GM18511 (cell line): ENCODE measurements around the gene SKI.

ENCODE experiments used
- ATAC-seq: cut with Tn5 transposase; IDR thresholded peaks from one replicate; pipeline ENCODE4 v1.9.1; 2021; ENCODE audit warnings: mild to moderate bottlenecking, moderate library complexity; ENCODE audit not compliant: unreplicated experiment

Gene SKI

DNA sequence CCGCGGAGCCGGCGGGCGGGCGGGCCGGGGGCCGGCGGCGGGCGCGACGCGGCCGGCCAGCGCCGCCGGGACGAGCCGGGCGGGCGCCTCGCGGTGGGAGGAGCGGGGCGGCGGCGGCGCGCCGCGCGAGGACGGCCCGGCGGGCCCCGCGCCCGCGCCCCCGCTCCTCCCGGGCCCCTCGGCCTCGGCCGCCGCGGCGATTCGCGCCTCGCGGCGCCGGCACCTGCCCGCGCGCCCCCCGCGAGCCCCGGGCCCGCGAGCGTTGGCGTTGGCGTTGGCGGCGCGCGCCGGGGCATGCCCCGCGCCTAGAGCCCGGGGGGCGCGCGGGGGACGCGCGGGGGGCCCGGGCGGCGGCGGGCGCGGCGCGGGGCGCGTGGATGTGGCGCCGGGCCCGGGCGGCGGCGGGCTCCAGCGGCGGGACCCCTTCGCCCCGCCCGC lies at the start of gene SKI:
TSS of gene SKI (plus strand) at position 163 of the 438 bp plus-strand sequence. CDS start 448 bp downstream, outside the sequence.
- ATAC-seq: no peak

DNA sequence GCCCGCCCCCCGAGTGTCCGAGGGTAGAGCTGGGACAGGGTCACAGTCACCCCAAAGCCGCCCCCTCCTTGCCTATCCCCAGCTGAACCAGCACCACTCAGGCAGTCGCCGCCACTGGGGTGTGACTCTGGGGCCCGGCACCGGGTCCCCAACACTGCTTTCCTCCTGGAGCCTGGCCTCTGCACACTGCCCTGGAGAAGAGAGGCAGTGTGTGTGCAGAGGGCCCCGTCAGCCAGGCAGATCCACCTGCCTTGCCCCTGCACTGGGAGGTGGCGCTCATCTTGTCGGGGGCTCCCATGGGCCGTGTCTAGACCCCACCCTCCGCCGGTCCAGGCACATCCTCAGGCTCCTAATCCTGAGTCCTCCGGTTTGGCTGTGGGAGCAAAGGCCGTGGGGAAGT lies 49.2 kb upstream of the SKI start:
- ATAC-seq: no peak

DNA sequence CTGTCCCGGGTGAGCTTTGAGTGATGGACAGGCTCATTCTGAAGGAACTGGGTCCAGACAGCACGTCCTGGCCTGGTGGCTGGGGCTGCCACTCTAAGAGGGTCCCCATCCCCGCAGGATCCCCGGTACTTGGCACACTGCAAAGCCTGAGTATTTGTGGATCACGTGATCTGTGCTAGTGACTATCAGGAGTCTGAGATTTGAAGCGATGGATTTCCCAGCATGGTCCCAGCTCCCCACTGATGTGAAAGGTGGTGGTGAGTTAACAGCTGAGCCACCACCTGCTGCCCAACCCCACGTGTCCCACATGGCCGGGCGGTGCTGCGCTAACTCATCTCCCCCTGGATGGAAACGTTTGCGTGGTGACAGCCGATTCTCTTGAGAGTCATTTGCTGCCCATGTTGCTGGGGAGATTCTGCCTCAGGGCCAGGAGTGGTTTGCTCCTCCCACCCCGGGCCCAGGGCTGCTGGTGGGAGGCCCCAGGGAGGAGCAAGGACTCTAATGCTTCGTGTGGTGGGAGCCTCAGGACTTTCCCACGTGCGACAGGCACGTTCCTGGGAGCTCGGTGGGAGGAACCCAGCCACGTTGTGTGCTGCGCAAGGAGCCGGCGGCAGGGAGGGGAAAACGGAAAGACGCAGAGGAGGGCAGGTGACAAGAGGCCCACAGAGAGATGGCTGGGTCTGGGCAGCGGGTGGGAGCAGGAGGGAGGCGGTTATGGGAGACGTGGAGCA lies 48.7 kb upstream of the SKI start:
- no peak for ATAC-seq

DNA sequence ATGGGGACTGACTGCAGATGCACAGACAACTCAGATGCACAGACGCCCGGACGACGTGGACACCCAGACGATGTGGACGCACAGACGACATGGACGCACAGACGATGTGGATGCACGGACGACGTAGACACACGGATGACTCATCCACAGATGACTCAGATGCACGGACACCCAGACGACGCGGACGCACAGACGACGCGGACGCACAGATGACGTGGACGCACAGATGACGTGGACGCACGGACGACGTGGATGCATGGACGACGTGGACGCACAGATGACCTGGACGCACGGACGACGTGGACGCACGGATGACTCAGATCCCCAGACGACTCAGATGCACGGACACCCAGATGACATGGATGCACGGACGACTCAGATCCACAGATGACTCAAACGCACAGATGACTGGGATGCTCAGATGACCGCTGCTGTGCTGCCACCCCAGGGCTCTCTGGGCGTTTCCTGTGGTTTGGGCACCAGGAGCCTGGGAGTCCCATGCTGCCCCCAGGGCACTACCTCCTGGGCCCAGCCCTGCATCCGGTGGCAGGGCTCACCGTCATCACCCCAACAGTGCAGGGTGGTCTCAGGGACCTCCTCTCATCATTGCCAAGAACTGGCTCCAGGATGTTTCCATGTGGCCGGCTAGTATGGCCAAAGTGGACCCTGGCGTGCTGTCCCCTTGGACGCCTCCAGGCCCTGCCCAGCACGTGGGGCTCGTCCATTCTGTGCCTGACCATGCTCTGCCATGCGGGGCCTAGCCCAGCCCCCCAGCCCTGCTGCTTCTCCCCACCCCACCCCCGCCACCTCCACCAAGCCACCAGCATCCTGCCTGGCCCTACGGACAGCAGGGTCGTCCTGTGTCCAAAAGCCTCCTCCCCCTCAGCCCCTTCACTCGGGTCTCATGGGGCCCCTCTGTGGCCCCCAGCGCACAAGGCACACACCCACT lies 47.5 kb upstream of the SKI start:
- ATAC-seq: no peak

DNA sequence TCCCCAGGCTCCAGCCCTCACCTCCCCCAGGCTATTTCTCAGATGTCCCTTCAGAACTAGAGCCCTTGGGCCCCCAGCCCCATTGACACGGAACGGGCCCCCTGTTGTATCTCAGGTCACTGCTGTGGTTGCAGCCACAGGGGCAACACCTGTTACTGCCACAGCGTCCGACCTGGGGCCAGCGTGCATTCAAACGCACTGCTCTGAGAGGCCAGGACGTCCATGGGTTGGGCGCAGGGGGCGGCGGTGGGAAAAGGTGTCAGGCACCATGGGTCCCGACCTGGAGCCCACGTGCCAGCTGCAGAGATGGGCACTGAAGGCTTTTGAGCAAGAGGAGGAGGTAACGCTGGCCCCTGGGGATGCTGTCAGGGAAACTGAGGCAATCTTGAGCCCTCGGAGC lies 46.8 kb upstream of the SKI start:
- ATAC-seq: no peak

DNA sequence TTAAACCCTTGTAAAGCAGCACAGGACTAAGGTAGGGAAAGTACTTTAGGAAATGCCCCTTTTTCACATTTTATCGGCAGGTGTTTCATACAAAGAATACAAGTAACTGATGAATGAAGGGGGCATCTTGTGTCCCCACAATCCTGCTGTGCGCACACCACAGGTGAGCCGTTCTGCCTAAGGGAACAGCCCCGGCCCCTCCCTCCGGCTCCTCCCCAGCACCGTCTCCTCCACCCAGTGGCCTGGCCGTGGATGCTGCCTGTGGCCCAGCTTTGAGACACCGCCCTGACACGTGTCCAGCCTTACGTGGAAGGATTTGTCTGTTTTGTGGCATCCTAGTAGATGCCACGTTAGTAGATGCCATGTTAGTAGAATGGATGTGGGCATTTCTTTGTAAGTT lies 46.4 kb upstream of the SKI start:
- ATAC-seq: no peak

DNA sequence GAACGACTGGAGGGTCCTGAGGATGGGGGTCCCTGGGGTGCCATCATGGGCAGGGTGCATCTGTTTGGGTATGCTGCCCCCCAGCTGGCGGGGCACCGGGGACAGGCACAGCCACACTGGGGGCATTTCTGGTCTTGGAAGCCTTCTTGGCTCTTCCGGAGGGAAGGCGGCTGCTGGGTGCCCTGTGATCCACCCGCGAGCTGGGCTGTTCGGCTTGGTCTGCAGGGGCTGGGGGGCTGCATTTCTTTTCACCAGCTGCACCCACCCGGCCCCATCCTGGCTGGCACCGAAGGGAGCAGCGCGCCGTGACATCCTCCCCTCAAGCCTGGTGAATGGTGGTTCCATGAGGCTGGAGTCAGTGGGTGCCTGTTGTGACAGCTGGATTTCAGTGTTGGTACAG lies 45.7 kb upstream of the SKI start:
- no peak for ATAC-seq

DNA sequence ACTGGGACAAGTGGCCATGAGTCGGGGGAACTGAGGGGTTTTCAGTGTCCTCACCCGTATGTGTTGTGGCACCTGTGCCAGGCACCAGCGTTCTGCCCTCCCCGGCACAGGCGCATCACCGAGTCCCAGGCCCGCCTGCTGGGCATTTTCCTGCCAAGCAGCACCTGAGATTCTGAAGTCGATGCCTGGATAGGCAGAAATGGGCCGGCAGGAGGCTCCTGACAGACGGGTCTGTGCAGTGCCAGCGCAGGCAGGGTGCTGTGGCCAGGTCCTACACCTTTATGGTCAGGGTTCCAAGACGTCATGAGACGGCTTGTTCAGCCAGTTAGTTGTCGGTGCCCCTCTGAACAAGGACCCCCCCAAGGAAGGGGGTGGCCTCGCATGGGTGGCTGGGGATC lies 44.2 kb upstream of the SKI start:
- ATAC-seq: no peak

DNA sequence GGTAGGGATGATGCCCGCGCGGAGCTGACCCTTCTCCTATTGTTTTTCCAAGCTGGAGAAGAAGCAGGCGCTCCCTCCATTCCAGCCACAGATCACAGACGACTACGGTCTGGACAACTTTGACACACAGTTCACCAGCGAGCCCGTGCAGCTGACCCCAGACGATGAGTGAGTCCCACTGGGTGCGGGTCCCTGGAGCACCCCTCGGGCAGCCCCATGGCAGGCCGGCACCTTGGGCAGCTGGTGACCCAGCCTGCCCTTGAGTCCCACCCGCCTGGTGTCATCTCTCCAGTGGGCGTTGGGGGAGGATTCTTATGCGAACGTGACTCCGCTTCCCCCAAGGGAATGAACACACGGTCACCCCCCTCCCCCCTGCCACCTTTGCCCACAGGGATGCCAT lies 43.6 kb upstream of the SKI start:
- no peak for ATAC-seq

DNA sequence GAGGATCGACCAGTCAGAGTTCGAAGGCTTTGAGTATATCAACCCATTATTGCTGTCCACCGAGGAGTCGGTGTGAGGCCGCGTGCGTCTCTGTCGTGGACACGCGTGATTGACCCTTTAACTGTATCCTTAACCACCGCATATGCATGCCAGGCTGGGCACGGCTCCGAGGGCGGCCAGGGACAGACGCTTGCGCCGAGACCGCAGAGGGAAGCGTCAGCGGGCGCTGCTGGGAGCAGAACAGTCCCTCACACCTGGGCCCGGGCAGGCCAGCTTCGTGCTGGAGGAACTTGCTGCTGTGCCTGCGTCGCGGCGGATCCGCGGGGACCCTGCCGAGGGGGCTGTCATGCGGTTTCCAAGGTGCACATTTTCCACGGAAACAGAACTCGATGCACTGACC lies 43.2 kb upstream of the SKI start:
- ATAC-seq: no peak

DNA sequence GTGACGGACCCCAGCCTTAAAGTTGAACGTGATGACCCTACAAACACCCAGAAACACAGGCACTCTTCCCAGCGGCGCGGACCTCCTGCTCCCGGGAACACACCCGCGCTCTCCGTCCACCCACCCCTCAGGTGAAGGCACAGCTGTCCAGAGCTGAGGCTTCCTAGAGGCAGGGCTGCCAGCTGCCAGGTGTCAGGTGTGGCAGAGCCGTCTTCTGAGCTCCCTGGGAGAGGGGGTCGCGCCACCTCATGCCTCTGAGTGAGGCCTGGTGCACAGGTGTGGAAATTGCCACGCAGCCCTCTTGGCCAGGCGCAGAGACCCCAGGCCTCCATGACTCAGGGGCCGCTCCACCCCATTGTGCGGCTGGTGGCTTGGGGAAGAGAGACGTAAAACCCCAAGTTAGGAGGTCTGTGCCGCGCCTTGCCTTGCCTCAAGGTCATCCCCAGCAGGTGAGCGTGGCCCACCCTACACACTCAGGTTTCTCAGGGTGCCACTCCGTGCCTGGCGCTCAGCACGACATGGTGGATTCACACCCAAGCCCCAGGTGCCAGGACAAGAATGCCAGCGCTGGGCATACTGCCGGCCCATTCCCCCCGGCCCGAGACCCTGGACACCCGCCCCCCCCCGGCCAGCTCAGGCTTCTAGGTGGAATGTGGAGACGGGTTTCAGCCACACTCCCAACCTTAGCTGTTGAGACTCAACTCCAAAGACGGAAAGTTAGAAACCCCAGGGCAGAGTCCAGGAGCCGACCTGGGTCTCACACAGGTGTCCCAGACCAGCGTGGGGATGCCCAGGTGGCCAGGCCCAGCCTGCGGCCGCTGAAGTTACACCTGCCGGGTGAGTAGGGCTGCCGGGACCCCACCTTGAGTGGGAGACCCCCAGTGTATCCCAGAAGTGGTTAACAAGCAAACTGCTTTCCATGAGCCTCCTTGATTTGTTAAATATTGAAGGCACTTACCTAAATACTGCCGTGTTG lies 42.0 kb upstream of the SKI start:
- no peak for ATAC-seq

DNA sequence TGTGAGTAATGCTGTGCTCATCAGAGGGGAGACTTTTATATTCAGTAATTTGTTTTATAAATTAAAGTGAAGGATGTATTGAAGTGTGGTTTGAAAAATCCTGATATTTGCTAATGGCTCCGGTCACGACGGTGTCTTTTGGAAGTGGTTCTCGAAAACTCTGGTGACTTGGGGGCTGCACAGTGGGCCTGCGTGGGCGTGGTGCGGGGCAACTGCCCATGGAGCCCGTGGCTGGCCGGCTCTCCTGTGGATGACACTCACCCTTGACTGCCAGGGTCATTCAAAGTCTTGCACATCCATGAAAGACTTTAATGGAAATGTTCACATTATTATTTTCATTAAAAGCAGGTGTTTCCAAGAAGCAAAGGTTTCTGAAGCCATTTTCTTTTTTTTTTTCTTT lies 41.2 kb upstream of the SKI start:
- no peak for ATAC-seq

DNA sequence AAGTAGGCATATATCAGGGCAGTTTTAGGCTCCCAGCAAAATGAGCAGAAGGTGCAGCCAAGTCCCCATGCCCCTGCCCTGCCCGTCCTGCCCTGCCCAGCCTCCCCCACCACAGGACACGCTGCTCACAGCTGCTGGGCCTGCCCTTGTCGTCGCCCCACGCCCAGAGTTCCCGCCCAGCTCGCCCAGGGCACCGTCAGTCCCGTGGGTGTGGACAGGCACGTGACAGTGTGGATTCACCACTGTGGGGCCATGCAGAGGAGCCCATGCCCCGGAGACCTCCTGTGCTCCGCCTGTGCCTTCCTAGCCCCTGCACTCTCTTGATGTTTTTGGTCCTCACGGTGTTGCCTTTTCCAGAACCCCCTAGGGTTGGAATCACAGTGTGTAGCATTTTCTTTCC lies 40.5 kb upstream of the SKI start:
- ATAC-seq: no peak

DNA sequence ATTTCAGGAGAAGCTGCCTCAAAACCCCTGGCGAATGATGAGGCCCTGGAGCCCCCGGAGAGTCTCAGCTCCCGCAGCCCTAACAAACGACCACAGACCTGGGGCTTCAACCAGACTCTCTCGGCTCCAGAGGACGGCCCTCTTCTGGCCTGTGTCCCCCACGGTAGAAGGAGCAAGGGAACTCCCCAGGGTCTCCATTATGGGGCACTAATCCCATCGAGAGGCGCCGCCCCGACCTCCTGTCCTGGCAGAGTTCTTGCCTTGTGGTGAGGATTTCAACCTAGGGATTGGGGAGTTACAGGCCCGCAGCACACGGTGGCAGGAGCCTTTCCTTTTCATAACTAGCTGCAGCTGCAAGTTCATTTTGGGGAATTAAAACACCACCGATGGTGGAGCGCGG lies 39.8 kb upstream of the SKI start:
- ATAC-seq: no peak

DNA sequence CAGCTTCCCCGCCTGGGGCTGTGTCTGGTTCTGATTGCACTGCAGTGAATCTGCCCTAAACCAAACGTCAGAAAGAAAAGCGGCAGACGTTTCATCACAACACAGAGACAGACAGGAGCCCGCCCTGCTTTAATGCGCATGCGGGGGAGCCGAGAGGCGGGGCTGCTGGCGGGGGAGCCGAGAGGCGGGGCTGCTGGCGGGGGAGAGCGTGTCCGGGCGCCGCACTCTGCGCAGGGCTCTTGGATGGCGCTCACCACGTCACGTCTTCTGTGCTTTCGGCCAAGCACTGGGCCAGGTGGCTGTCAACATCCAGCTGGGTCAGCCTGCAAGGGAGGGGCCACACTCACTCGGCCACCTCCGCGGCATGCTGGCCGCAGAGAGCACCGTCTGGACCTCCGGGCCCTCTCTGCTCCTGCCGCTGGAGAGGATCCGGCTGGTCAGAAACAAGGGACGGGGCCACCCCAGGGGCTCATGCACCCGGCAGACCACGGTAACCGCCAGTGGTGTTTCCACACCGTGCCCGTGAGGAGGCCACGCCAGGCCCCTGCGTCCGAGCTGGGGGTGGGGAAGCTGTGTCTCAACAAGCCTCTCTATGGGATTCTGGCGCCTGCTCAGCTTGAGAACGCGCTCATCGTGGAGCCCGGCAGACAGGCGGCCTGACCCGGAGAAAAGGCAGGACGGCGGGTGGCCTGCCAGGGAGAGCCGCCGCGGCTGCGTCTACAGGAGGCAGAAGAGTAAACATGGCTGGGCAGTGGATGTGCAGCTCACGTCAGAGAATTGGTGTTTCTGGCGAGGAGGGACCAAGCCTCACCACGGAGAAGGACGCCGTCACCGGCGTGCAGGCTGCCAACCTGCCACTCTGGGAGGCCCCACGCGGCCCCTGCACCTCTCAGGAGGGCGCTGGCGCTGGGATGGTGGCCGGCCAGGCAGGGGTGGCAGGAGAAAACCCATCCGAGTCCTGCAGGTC lies 38.4 kb upstream of the SKI start:
- ATAC-seq: peak; percentile 87

DNA sequence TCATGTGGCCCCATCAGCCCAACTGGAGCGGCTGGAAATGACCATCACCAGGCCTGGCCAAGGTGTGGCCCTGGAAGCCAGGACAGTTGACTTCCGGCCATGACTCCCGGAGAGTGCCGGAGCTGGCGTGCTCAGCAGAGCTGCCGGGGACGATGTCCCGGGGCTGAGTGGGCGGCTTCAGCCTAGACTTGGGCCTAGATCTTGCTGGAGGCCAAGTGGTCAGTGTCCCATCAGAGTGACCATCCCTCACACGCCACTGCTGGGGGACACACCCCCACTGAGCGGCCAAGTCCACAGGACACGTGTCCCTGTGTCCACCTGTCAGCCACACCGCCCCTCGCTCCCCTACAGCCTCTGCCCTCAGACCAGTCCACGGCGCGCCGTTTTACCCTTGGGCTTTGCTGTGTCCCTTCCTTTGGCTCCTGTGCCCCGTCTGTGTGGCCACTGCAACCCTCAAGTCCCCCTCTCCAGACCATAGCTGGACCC lies 37.6 kb upstream of the SKI start:
- ATAC-seq: no peak

DNA sequence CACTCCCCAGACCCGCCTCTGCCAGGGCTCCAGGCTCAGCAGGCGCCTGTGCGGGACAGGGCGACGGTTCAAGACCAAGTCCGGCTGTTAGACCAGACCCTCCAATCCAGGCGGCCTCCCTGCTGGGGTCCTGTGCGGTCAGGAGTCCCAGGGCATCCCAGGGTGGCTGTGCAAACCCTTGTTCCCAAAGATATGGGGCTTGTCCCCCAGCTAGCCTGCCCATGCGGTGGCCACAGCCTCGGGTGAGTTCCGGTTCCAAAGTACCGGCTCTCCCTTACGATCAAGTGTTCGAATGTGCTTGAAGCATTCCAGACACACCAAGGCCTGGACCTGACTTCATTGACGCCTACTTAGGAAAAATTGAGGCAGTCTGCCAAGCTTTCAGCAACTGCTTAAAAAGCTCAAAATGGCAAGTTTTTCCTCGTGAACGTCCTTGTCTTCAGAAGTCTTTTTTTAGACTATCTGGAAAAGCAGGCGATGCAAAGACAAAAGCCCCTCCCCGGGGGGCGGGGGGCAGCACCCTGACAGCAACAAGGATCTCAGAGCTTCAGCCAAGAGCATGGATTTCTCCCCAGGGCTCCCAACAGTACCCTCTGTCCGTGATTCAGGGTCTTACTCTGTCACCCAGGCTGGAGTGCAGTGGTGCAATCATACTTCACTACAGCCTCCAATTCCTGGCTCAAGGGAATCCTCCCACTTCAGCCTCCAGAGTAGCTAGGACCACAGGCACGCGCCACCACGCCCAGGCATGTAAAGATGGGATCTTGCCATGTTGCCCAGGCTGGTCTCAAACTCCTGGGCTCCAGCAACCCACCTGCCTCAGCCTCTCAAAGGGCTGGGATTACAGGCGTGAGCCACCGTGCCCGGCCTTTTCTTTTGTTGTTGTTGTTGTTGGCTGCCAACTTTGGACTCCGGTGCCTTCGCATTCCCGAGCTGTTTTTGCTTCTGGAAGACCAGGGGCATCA lies 35.8 kb upstream of the SKI start:
- ATAC-seq: no peak

DNA sequence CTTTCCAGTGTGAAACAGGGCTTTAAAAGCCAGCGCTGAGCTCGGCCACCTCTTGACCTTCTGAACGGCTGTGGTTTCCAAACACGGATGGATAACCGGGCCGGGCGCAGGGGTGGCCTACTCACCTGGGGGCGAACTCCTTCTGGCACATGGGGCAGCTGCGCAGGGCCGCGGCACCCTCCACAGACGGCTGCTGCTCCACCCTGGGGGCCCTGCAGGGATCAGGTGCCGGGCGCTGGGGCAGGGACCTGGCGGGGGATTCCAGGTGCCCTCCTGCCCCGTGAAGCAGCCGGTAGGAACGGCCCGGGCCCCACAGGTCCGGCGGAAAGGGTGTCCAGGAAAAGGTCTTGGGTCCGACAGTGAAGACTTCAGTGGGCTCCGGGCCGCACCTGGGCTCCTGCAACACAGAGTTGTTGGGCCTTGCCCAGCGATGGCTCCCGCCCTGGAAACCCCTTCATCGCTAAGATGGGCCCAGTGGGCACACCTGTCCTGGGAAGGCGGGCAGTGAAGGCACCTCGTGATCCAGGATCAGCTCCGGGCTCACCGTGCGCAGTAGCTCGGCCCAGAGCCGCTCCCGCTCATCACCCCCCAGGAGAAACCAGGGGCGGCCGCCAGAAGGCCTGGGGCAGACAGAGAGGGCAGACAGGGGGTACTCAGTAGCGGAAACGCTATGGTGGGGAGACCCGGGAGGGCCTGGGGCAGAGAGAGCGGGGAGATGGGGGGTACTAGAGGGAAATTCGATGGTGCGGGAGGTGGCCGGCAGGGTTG lies 34.4 kb upstream of the SKI start:
- no peak for ATAC-seq
